Ishikawa (cell line): ENCODE results near the gene TSC22D1.

Experiments
- CEBPB ChIP-seq: IDR thresholded peaks from 2 replicates; pipeline ENCODE4 v1.6.1; 2012
- CREB1 ChIP-seq: IDR thresholded peaks from 2 replicates; pipeline ENCODE4 v1.6.1; 2012; ENCODE audit warnings: low read depth
- EGR1 ChIP-seq: IDR thresholded peaks from 2 replicates; pipeline ENCODE4 v1.6.1; 2012
- EP300 ChIP-seq: IDR thresholded peaks from 2 replicates; pipeline ENCODE4 v1.6.1; 2012; ENCODE audit warnings: borderline replicate concordance
- FOXM1 ChIP-seq: IDR thresholded peaks from 2 replicates; pipeline ENCODE4 v1.6.1; 2012; ENCODE audit warnings: low read depth, borderline replicate concordance
- NFIC ChIP-seq: IDR thresholded peaks from 2 replicates; pipeline ENCODE4 v1.6.1; 2012
- RAD21 ChIP-seq: IDR thresholded peaks from 2 replicates; pipeline ENCODE4 v1.6.1; 2012; ENCODE audit warnings: low read depth
- TAF1 ChIP-seq: IDR thresholded peaks from 2 replicates; pipeline ENCODE4 v1.6.1; 2012; ENCODE audit warnings: low read depth, mild to moderate bottlenecking
- TCF12 ChIP-seq: IDR thresholded peaks from 2 replicates; pipeline ENCODE4 v1.6.1; 2012; ENCODE audit warnings: low read depth
- TEAD4 ChIP-seq: IDR thresholded peaks from 2 replicates; pipeline ENCODE4 v1.6.1; 2012
- YY1 ChIP-seq: IDR thresholded peaks from 2 replicates; pipeline ENCODE4 v1.6.1; 2012; ENCODE audit warnings: low read depth
- ZBTB7A ChIP-seq: IDR thresholded peaks from 2 replicates; pipeline ENCODE4 v1.6.1; 2012; ENCODE audit warnings: low read depth
- TF ChIP-seq, protein P1 (sequence below): IDR thresholded peaks from 2 replicates; pipeline ENCODE4 v1.6.1; 2012
- TF ChIP-seq, protein P2 (sequence below): IDR thresholded peaks from 2 replicates; pipeline ENCODE4 v1.6.1; 2012; ENCODE audit warnings: low read depth, mild to moderate bottlenecking
- TF ChIP-seq, protein P3 (sequence below): IDR thresholded peaks from 2 replicates; pipeline ENCODE4 v1.6.1; 2012

The TSC22D1 gene

DNA sequence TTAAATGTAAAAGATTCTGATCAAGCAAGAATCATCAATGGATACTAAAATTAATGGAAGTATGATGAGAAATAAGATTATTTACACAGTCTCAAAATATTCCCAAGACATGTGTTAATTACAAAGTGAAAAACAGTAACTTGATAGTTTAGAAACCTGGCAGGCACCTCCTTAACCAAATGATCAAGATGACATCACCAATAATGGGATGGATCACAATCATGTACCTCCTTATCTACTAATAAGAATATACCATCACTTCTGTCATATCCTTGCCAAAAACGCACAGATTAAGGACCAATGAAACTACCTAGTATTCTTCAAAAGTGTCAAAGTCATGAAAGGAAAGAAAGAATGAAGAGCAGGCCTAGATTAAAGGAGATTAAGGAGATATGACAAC, 30.0 kb downstream of the TSC22D1 start:
- TF ChIP-seq, protein P1, sequence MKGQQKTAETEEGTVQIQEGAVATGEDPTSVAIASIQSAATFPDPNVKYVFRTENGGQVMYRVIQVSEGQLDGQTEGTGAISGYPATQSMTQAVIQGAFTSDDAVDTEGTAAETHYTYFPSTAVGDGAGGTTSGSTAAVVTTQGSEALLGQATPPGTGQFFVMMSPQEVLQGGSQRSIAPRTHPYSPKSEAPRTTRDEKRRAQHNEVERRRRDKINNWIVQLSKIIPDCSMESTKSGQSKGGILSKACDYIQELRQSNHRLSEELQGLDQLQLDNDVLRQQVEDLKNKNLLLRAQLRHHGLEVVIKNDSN, result no peak
- TF ChIP-seq CREB1, result no peak
- TF ChIP-seq EP300, result no peak
- TF ChIP-seq NFIC, result no peak
- no peak for TF ChIP-seq CEBPB
- TF ChIP-seq EGR1, result no peak
- no peak for TF ChIP-seq TAF1
- TF ChIP-seq TEAD4, result no peak
- TF ChIP-seq YY1, result no peak
- no peak for TF ChIP-seq FOXM1

DNA sequence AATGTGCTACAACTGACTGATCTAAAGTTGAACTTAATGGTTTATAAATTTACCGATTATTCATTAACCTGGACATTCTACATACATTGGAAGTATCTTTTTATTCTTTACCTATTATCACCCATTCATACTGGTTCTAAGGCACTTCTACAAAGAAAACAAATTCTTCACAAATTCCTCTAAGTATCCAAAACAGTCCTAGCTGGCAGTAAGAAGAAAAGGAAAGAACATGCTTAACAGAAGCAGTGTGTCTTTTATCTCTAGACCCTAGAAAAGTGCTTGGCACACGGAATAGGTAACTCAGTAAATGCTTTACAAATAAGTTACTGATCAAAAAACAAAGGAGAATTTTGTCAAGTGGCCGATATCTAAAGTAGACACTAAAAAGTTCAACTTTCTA, 32.8 kb downstream of the TSC22D1 start:
- TF ChIP-seq NFIC (no peak), FOXM1 (no peak), TEAD4 (no peak), EGR1 (no peak), TAF1 (no peak), EP300 (no peak), RAD21 (no peak), CREB1 (no peak), TCF12 (no peak), ZBTB7A (no peak)
- TF ChIP-seq, protein P2, sequence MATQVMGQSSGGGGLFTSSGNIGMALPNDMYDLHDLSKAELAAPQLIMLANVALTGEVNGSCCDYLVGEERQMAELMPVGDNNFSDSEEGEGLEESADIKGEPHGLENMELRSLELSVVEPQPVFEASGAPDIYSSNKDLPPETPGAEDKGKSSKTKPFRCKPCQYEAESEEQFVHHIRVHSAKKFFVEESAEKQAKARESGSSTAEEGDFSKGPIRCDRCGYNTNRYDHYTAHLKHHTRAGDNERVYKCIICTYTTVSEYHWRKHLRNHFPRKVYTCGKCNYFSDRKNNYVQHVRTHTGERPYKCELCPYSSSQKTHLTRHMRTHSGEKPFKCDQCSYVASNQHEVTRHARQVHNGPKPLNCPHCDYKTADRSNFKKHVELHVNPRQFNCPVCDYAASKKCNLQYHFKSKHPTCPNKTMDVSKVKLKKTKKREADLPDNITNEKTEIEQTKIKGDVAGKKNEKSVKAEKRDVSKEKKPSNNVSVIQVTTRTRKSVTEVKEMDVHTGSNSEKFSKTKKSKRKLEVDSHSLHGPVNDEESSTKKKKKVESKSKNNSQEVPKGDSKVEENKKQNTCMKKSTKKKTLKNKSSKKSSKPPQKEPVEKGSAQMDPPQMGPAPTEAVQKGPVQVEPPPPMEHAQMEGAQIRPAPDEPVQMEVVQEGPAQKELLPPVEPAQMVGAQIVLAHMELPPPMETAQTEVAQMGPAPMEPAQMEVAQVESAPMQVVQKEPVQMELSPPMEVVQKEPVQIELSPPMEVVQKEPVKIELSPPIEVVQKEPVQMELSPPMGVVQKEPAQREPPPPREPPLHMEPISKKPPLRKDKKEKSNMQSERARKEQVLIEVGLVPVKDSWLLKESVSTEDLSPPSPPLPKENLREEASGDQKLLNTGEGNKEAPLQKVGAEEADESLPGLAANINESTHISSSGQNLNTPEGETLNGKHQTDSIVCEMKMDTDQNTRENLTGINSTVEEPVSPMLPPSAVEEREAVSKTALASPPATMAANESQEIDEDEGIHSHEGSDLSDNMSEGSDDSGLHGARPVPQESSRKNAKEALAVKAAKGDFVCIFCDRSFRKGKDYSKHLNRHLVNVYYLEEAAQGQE, result no peak
- TF ChIP-seq, protein P1, result no peak
- TF ChIP-seq, protein P3, sequence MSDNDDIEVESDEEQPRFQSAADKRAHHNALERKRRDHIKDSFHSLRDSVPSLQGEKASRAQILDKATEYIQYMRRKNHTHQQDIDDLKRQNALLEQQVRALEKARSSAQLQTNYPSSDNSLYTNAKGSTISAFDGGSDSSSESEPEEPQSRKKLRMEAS, result no peak

DNA sequence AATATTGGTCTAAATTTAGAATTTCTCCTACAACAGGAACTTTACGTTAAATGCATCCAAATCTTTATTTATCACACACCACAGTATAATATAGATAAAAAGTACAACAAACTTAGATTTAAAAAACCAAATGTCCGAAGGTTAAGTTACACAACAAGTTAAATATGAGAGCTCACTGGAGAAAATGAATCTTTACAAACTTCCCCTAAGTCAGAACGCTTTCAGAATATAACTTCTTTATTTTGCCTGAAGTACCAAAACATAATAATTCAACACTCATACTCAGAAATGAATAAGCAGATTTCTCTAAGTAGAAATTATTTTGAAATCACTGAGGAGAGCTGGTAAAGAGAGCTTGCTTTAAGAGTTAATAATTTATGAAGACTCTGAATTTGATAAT, 33.8 kb downstream of the TSC22D1 start:
- TF ChIP-seq EGR1, result no peak
- no peak for TF ChIP-seq TEAD4
- no peak for TF ChIP-seq CREB1
- TF ChIP-seq ZBTB7A, result no peak
- no peak for TF ChIP-seq EP300
- TF ChIP-seq NFIC, result no peak
- TF ChIP-seq, protein P2, result no peak

DNA sequence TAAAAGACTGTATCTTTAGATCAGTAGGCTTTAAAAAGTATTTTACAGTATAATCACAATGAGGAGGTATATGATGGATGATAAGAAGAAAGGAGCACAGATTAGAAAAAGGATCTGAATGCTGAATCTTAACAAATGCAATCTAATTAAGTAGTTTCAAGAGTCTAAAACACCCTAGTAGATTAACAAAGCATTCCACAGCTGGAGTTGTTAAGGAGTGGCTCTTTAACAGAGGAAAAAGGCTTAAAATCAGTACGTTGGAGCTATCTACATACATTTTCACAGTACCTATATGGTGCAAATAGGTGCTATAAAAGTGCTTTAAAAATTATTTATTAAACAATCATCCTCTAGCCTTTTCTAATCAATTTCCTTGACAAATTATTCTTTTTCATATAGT, 34.5 kb downstream of the TSC22D1 start:
- TF ChIP-seq, protein P2, result no peak
- TF ChIP-seq FOXM1 (no peak), TEAD4 (no peak)

DNA sequence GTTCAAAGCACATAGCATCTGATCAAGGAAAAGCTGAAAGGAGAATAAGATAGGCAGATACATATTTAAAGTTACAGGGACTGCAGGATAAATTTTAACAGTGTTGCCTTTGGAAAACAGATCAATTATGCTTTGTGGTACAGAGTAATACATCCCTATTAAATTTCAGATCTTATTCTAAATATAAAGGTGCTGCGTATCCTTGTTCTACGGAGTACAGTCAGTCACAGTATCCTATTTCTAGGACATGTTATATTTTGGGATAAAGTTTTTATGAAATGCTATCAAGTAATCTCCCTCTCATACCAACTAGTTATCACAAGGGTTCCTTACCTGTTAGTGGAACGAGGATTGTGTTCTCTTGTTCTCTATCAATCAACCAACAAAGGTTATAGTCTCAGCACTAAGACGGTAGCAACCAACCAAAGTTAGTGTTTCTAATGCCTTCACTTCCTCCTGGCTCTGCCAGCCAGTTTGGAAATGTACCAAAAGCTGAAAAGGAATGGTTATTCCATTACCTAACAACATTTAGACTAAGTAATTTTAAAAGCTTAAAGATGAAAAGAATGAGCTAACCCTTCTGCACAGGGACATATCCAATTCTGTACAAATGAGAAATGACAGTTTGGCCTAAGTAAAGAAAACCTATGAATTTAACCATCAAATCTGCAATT, 35.2 kb downstream of the TSC22D1 start:
- TF ChIP-seq, protein P1, result no peak
- no peak for TF ChIP-seq TEAD4
- no peak for TF ChIP-seq NFIC
- no peak for TF ChIP-seq TCF12
- TF ChIP-seq CEBPB, result no peak
- TF ChIP-seq RAD21, result no peak
- no peak for TF ChIP-seq EP300
- TF ChIP-seq FOXM1, result no peak
- TF ChIP-seq, protein P3, result no peak
- no peak for TF ChIP-seq EGR1
- TF ChIP-seq CREB1, result no peak
- TF ChIP-seq TAF1, result no peak
